Glutamatergic neuron (in vitro differentiated cells): Measurements from ENCODE around the gene KCNJ5. TPM values are rescaled to one million over a fixed set of nuclear protein-coding genes. Genes with fewer than 3 reads are reported as not detected.

ENCODE experiments used
- DNase-seq: peaks from one replicate; pipeline ENCODE4 v3.0.0; 2022
- H3K27ac Mint-ChIP-seq: one replicate; pipeline ENCODE4 v1.8.0; 2020; ENCODE audit warnings: mild to moderate bottlenecking, mixed read lengths, inconsistent platforms; ENCODE audit not compliant: unreplicated experiment
- H3K27me3 Mint-ChIP-seq: one replicate; pipeline ENCODE4 v1.8.0; 2020; ENCODE audit warnings: mild to moderate bottlenecking, moderate library complexity, mixed read lengths, inconsistent platforms; ENCODE audit not compliant: unreplicated experiment
- H3K36me3 Mint-ChIP-seq: one replicate; pipeline ENCODE4 v1.8.0; 2020; ENCODE audit warnings: mild to moderate bottlenecking, mixed read lengths, inconsistent platforms; ENCODE audit not compliant: unreplicated experiment
- H3K4me1 Mint-ChIP-seq: one replicate; pipeline ENCODE4 v1.8.0; 2020; ENCODE audit warnings: mild to moderate bottlenecking, low read depth, mixed read lengths, inconsistent platforms; ENCODE audit not compliant: unreplicated experiment
- H3K4me3 Mint-ChIP-seq: one replicate; pipeline ENCODE4 v1.8.0; 2020; ENCODE audit warnings: mild to moderate bottlenecking, mixed read lengths, inconsistent platforms; ENCODE audit not compliant: unreplicated experiment
- H3K9me3 Mint-ChIP-seq: one replicate; pipeline ENCODE4 v1.8.0; 2020; ENCODE audit warnings: mild to moderate bottlenecking, moderate library complexity, mixed read lengths, inconsistent platforms; ENCODE audit not compliant: unreplicated experiment
- total RNA-seq: library from RNA; stranded (reverse); fragmentation: NEBNext Ultra II Directional; extraction: Animal tissue kit (Norgen Biotek cat#: 25700); gene quantifications from one replicate; pipeline ENCODE4 v1.2.1, GENCODE V29; 2021; ENCODE audit not compliant: unreplicated experiment
- TF ChIP-seq, protein P1 (sequence below): fragments of 200-600 bp; sonication (generic); IDR thresholded peaks from one replicate; pipeline ENCODE4 v1.5.0; 2021; ENCODE audit not compliant: partially characterized antibody, unreplicated experiment

KCNJ5 gene
- total RNA-seq, 1 donor from 2014 or later, result 0.34 TPM

DNA sequence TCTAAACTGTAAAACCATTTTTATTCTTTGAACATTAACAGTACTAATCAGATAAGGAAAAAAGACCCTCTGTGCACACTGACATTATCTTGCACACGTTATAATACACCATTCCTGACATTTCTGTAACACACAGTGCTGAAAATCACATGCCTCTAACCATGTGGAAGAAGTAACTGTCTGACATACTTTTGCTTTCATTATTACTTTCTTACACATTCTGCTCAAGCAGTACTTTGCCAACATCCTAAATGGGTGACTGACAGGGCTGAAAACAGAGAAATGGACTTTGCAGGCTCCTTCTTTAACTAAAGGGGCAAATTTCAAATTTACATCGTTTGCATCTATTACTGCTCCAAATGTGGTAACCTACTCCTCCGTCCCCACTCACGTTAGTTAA lies 74.3 kb downstream of the KCNJ5 start:
- Mint-ChIP-seq H3K27me3 (peaks cover 3% of the 10 kb centered on the region), H3K36me3 (peaks cover 8% of the 10 kb centered on the region), H3K9me3 (no peaks in the 10 kb centered on the region), H3K4me3 (no peak overlapping the region), H3K27ac (no peak overlapping the region), H3K4me1 (peaks cover 20% of the 10 kb centered on the region)
- TF ChIP-seq, protein P1, sequence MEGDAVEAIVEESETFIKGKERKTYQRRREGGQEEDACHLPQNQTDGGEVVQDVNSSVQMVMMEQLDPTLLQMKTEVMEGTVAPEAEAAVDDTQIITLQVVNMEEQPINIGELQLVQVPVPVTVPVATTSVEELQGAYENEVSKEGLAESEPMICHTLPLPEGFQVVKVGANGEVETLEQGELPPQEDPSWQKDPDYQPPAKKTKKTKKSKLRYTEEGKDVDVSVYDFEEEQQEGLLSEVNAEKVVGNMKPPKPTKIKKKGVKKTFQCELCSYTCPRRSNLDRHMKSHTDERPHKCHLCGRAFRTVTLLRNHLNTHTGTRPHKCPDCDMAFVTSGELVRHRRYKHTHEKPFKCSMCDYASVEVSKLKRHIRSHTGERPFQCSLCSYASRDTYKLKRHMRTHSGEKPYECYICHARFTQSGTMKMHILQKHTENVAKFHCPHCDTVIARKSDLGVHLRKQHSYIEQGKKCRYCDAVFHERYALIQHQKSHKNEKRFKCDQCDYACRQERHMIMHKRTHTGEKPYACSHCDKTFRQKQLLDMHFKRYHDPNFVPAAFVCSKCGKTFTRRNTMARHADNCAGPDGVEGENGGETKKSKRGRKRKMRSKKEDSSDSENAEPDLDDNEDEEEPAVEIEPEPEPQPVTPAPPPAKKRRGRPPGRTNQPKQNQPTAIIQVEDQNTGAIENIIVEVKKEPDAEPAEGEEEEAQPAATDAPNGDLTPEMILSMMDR, result no peak
- DNase-seq, result no peak

DNA sequence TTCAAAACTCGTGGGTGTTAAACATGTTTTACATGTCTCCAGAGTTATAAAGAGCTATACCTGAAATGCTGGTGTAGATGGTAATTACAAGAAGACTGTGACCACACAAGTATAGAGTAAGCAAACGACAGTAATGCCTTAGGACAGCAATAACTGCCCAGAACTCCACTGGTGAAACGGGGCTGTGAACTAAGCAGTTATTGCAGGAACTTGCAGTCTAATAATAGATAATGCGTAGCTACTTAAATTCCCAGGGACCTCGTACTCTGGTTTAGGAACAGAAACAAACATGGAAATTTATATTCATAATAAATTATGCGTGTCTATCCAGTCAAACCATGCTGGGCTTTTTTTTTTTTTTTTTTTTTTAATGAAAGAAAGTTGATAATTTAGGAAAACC lies 76.4 kb downstream of the KCNJ5 start:
- peaks cover 8% of the 10 kb centered on the region for H3K36me3 Mint-ChIP-seq
- H3K27me3 Mint-ChIP-seq, result peaks cover 3% of the 10 kb centered on the region

DNA sequence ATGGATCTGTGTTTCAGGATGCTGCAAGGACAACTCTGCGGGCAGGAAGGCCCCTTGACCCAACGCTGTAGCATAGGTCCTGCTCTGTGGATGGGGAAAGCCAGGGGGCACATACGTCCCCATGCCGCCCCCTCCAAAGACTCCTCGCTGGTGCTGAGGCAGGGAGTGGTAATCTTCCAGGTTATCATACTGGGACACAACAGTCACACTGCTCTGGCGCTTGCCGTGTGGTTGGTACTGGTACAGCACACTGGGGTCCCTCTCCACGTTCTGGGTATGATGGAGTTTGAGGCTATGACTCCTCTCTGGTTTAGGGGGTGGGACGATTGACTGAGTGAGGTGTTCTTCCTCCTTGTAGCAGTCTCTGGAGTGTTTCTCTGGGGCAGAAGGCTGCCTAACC lies 77.8 kb downstream of the KCNJ5 start:
- DNase-seq, result no peak
- peaks cover 12% of the 10 kb centered on the region for H3K4me1 Mint-ChIP-seq
- H3K4me3 Mint-ChIP-seq, result no peak overlapping the region
- H3K9me3 Mint-ChIP-seq, result no peaks in the 10 kb centered on the region
- no peak overlapping the region for H3K27ac Mint-ChIP-seq
- TF ChIP-seq, protein P1, result no peak
- peaks cover 8% of the 10 kb centered on the region for H3K36me3 Mint-ChIP-seq
- H3K27me3 Mint-ChIP-seq, result peaks cover 3% of the 10 kb centered on the region

More for the DNA sequence above, 76.4 kb downstream of the KCNJ5 start:
- no peak overlapping the region for H3K27ac Mint-ChIP-seq
- DNase-seq, result no peak
- H3K4me3 Mint-ChIP-seq, result no peak overlapping the region
- H3K4me1 Mint-ChIP-seq, result peaks cover 20% of the 10 kb centered on the region
- H3K9me3 Mint-ChIP-seq, result no peaks in the 10 kb centered on the region
- TF ChIP-seq, protein P1, result no peak

Other genes with a start within 250 kb of the KCNJ5 start
- not detected for gene FLI1, start 197.3 kb upstream of the KCNJ5 start, total RNA-seq
- not detected for gene KCNJ1, start 24.1 kb upstream of the KCNJ5 start, total RNA-seq
- gene TP53AIP1, start 51.5 kb downstream of the KCNJ5 start, total RNA-seq, result 0.34 TPM